ENCODE results near the gene PIGN.

PIGN gene

GRCh38 chr18:62033207-62033606 lies 153.6 kb downstream of the PIGN start:
- ChIA-PET POLR2A (ENCODE audit: low non-redundant PET) (no interaction called here), CTCF (interaction anchor here (0.7 kb wide), 1 partner anchor 99 kb away, joined by 3 read pairs; no protein-coding TSS in a partner anchor)
- H3K27ac ChIP-seq = no peak overlapping the region
- no peak for TF ChIP-seq CTCF (conservative IDR thresholded peaks at IDR 0.05; ENCODE audit: low read depth)
- no peak for DNase-seq (ENCODE audit: low spot score)

- ChIA-PET POLR2A (ENCODE audit: low non-redundant PET) (no interaction called here), CTCF (no interaction called here)
- H3K27ac ChIP-seq = no peak overlapping the region
- no peak for DNase-seq (ENCODE audit: low spot score)
- no peak for TF ChIP-seq CTCF (conservative IDR thresholded peaks at IDR 0.05; ENCODE audit: low read depth)
These were observed 156.5 kb downstream of the PIGN start for GRCh38 chr18:62030091-62030985.

GRCh38 chr18:62028715-62029114 lies 158.1 kb downstream of the PIGN start:
- no peak overlapping the region for H3K27ac ChIP-seq
- CTCF ChIA-PET = no interaction called here
- TF ChIP-seq CTCF (conservative IDR thresholded peaks at IDR 0.05; ENCODE audit: low read depth) = no peak
- no peak for DNase-seq (ENCODE audit: low spot score)
- POLR2A ChIA-PET (ENCODE audit: low non-redundant PET) = no interaction called here

- CTCF ChIA-PET = no interaction called here
- no peak for TF ChIP-seq CTCF (conservative IDR thresholded peaks at IDR 0.05; ENCODE audit: low read depth)
- no peak for DNase-seq (ENCODE audit: low spot score)
- POLR2A ChIA-PET (ENCODE audit: low non-redundant PET) = interaction anchor here (0.5 kb wide), 1 partner anchor 46 kb away, joined by 5 read pairs; no protein-coding TSS in a partner anchor
- H3K27ac ChIP-seq = no peak overlapping the region
These were observed 158.8 kb downstream of the PIGN start for GRCh38 chr18:62027914-62028520.

- DNase-seq (ENCODE audit: low spot score) = peak; percentile 27
- TF ChIP-seq CTCF (conservative IDR thresholded peaks at IDR 0.05; ENCODE audit: low read depth) = no peak
- no peak overlapping the region for H3K27ac ChIP-seq
- POLR2A ChIA-PET (ENCODE audit: low non-redundant PET) = no interaction called here
- CTCF ChIA-PET = no interaction called here
These were observed 160.3 kb downstream of the PIGN start for GRCh38 chr18:62026586-62026985.

- POLR2A ChIA-PET (ENCODE audit: low non-redundant PET) = no interaction called here
- CTCF ChIA-PET = no interaction called here
These were observed 161.9 kb downstream of the PIGN start for GRCh38 chr18:62024983-62025382.

More at GRCh38 chr18:62024983-62025382, 161.9 kb downstream of the PIGN start:
- peak; percentile 5 for DNase-seq (ENCODE audit: low spot score)
- H3K27ac ChIP-seq = no peak overlapping the region
- no peak for TF ChIP-seq CTCF (conservative IDR thresholded peaks at IDR 0.05; ENCODE audit: low read depth)
